ENCODE data around the gene CRADD.

- no peak for TF ChIP-seq EZH2 (IDR thresholded peaks at IDR 0.05; ENCODE audit: insufficient read depth, poor library complexity, severe bottlenecking)
- TF ChIP-seq EZH2phosphoT487 (IDR thresholded peaks at IDR 0.05; ENCODE audit: insufficient read depth, low read depth) = no peak
Measured at GRCh38 chr12:93850481-93851256, 173.5 kb downstream of the CRADD start.

Measured in GM23248 (cell line).